Left lobe of liver (tissue), 2 donors: ENCODE results near the gene HOXA3. TPM values are rescaled to one million over a fixed set of nuclear protein-coding genes. Genes with fewer than 3 reads are reported as not detected.

Experiments used
- ATAC-seq: fragments of 200-7000 bp; cut with Tn5 transposase; one replicate; pipeline ENCODE4 v1.9.1; 2020; ENCODE audit warnings: mild to moderate bottlenecking, moderate library complexity
- DNase-seq: peaks from one replicate; pipeline ENCODE4 v3.0.0-alpha.2; 2020; ENCODE audit warnings: low spot score
- total RNA-seq: library from RNA; stranded (reverse); gene quantifications from one replicate; pipeline ENCODE4 v1.2.1, GENCODE V29; 2021
- donor health status: DM: no; HTN: no; CAD: no; lungs with moderate emphysema.
- donor health status: DM: no; HTN: yes; CAD: no.

HOXA3 gene
- total RNA-seq, 1 donor from 2014 or later: 0.30 TPM

DNA sequence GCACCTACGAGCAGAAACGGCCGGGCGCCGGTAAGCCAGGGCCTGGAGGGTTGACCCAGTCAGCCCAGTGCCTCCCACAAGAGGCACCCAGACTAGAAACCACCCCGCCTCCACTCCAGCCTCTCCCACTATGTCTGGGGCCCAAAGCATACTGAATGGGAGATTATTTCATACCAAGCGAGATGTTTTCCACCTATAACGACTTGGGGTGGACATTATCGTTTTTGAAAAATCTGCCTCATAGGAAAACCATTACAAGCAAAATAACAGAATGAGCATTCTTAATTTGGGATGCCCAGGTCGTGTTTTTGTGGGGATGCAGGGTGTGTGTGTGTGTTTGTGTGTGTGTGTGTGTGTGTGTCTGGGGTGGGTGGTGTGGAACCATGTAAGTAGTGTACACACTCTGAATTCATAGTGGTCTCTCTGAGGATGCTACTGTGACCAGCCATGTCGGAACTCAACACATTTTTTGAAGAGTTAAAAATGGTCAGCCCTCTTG lies 6.4 kb downstream of the HOXA3 start:
- DNase-seq (no peak), ATAC-seq (no peak)

DNA sequence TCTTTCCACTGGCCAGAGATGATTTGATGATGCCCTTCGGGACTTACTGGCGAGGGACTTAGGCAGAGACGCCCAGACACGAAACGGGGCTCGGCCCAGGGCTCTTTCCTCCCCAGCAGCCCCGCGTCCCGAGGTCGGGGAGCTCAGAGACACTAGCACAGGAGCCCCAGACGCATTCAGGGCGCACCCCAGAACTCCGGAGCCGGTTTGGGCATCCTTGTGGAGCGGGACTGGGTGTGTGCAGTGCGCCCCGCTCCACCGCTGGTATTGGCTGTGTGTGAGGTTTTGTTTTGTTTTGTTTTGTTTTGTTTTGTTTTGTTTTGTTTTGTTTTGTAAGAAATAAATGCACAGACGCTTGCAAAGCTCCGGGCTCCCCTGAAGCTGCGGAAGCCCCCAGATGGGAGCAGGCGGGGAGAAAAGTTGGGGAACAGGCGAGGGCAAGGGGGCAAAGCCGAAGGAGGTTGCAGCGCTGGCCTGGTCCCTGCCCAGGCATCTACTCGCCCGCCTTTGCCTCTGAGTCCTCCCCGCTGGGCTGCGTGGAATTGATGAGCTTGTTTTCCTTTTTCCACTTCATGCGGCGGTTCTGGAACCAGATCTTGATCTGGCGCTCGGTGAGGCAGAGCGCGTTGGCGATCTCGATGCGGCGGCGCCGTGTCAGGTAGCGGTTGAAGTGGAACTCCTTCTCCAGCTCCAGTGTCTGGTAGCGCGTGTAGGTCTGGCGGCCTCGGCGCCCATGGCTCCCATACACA lies 7.0 kb downstream of the HOXA3 start:
- no peak for ATAC-seq
- DNase-seq: peak; percentile 32

DNA sequence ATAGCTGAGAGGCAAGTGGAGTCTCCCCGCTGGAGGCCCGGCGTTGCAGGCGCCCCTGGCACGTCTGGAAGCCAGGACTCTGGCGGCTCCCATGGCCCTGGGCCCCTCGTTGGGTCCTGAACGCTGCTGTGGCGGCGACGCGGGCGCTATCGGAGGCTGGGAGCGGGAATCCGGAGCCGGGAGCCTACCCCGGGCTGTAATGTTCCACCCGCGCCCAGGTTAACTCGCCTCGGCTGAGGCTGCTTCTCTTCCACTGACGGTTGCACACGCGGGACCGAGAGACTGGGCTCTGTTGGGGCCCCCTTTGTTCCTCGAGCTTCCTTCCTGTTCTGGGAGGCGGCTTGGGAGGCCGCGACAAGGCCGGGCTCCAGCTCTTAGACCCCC lies 7.6 kb downstream of the HOXA3 start:
- no peak for ATAC-seq
- DNase-seq: peak; percentile 38

DNA sequence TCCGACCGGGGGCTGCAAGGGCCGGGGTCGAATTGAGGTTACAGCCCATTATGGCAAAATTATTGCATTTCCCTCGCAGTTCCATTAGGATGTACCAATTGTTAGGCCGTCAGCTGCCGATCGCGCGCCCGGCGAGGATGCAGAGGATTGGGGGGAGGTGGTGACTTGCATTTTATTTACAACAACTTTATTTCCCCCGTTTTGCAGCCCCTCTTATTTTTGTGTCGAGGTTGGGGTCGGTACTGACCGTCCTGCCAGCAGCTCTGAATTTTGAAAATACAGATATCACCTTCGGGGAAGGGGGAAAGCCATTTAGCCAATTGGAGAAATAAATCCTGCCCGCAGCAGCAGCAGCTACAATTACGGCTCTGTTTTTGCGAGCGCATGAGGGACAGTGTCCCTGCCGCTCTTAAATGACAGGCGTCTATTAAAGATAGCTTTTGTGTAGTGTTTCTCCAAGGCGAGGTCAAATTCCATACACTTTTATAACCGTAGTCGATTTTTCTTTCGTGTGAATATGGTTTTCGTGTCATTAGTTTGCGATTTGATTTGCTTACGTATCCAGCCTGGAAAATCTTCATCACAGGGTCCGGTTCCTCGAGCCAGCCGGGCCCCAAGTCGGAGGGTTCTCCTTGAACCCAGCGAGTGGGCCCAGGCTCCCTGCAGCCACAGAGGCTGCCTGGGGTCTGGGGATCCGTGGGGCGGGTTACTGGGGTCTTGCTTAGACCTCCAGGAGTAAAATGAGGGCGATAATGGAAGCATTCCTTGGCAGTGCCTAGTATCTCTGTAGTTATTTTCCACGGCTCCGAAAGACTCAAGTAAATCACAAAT lies 8.2 kb downstream of the HOXA3 start:
- peak; percentile 6 for DNase-seq
- no peak for ATAC-seq

DNA sequence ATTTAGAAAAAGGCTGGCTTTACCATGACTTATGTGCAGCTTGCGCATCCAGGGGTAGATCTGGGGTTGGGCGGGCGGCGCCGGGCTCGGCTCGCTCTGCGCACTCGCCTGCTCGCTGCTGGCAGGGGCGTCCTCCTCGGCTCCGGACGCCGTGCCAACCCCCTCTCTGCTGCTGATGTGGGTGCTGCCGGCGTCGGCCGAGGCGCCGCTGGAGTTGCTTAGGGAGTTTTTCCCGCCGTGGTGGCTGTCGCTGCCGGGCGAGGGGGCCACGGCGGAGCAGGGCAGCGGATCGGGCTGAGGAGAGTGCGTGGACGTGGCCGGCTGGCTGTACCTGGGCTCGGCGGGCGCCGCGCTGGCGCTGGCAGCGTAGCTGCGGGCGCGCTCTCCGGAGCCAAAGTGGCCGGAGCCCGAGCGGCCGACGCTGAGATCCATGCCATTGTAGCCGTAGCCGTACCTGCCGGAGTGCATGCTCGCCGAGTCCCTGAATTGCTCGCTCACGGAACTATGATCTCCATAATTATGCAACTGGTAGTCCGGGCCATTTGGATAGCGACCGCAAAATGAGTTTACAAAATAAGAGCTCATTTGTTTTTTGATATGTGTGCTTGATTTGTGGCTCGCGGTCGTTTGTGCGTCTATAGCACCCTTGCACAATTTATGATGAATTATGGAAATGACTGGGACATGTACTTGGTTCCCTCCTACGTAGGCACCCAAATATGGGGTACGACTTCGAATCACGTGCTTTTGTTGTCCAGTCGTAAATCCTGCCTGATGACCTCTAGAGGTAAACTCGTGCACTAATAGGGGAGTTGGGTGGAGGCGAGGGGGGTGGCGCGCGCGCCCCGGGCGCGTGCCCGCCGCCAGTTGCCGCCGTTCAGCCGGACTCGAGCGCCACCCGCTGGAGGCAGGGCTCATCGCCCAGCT lies 9.1 kb downstream of the HOXA3 start, which contains the start of gene HOXA5:
HOXA5 (minus strand) TSS at position 659 of the 927 bp plus-strand sequence; CDS start at position 585, 74 bp downstream.
- peak; percentile 47 for DNase-seq
- peak; percentile 67 for ATAC-seq

DNA sequence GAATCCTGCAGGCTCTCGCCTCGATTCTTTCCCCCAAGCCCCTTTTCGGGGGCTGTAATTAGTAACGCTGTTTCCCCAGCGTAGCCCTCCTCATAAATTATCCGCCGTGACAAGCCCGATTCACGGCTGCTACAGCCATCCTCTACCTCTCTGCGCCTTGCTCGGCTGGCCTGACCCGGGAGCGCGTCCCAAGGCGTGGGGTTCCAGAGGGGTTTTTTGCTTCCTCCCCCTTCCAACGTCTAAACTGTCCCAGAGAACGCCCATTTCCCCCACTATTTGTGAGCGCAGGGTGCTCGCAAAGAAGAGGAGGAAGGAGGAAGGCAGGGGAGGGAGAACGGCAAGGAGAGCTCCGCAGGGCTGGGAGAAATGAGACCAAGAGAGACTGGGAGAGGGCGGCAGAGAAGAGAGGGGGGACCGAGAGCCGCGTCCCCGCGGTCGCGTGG lies 9.8 kb downstream of the HOXA3 start:
- ATAC-seq: no peak
- peak; percentile 40 for DNase-seq

DNA sequence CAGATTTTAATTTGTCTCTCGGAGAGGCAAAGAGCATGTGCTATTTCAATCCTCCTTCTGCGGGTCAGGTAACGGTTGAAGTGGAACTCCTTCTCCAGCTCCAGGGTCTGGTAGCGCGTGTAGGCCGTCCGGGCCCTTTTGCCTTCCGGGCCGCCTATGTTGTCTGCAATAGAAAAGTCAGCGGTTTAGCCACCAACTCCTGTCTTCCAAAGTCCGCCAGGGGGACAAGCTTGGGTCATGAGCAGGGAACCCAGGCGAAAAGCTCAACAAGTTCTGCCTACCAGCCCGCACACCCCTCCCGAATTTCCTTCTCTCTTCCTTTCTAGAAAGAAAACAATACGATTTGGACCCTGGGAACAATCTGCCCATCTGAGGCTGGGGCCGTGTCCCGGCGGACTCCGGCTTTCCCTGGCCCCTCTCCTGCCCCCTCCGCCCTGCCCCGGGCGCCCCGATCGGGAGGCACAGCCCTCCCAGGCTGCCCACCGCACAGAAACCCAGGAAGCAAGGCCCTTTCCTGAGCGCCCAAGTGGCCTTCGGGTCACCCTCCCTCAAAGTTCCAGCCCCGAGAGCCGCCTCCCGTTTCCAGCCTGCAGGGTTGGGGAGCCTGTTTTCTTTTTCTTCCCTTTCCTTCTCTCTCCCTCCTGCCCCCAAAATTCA lies 10.3 kb downstream of the HOXA3 start:
- DNase-seq (peak; percentile 39), ATAC-seq (peak; percentile 23)

DNA sequence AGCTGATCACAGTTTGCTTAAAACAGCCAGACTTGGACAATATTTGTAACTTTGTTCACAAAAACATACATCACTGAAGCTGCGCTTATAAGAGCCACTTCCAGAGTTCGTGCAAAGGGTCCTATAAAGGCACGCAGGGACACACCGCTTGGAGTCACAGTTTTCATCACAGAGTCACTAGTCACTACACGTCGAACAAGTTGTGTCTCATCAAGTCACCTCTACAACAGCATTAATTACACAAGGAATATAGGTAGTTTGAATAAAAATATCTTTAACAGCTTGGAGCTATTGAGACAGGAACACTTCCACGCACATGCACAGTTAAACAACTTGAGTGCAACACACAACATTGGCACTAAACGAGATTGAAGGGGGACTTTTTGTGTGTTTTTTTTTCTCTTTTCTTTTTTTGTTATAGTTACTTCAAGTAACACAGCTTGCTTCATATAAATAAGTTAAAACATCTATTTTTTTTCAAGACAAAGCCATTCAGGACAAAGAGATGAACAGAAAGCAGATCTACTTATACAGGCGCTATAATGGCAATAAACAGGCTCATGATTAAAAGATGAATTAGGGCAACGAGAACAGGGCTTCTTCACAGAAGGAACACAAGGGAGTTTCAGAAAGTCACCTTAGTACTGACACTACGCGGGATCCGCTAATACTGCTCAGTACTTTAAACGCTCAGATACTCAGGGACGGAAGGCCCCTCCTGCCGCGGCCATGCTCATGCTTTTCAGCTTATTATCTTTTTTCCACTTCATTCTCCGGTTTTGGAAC lies 11.1 kb downstream of the HOXA3 start:
- no peak for ATAC-seq

DNA sequence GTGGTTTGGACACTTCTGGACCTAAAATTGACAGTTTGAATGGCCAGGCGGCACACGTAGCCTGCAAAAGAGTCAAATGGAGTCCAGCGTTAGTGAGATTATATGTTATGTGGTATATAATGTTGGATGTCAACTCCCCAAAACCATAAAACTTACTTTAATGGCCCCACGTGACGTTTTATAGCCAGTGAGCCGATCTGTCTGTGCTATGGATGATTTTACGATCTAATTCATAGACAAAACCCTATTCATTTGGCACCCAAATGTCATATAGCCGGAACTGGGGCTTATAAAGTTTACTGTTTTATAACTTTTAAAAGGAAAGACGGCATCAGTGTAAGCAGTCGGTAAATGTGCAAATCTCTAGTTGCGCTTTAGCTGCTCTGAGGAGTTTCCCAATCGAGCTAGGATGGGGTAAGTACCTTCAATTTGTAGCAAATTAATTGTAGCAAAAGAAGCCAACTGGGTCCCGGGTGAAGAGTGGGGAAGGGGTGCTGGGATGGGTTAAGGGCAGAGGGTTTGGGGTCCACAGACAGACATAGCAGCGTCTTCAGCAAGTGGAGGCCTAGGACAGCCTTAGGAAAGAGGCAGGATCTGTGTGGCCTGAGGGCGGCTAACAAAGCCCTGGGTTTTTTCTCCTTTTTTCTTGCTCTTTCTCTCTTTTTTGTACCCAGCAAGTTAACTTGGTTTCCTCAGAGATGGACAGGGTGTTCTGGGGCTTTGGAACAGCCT lies 12.1 kb downstream of the HOXA3 start:
- DNase-seq (no peak), ATAC-seq (no peak)

More for the DNA sequence above, 11.1 kb downstream of the HOXA3 start:
- no peak for DNase-seq

DNA sequence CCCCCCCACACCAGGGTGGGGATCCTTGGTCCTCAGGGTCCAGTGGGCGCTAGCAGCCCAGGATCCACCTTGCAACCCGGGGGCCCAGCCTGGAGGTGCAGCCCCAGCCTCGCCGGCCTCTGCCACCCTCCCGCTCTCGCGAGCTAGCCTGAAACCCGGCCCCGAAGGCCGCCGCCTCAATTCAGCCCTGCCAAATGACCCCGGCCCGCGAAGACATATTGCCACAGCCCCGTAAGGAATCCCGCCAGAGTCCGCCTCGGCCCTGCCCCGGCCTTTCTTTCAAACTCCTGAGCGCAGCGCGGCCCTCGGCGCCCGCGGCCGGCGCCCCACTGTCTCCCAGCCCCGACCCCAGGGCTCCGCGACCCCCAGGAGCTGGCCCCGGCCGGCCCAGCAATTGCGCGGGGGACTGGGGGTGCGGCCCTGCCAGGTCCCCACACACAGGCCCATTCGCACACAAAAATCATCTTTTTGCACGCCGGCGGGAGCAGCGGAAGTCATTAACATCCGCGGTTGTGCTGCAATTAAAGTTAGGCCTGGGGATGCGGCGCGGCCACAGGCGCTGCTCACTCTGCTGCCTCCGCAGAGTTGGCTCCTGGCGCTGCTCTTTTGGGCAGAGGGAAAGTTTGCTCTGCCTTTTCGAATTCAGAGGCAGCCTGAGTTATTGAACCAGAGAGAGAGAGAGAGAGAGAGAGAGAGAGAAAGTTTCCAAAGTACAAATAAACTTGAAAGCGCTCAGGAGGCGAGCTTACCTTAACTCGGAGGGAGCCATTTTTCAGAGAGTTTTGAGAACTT lies 12.9 kb downstream of the HOXA3 start:
- DNase-seq (peak; percentile 40), ATAC-seq (no peak)

DNA sequence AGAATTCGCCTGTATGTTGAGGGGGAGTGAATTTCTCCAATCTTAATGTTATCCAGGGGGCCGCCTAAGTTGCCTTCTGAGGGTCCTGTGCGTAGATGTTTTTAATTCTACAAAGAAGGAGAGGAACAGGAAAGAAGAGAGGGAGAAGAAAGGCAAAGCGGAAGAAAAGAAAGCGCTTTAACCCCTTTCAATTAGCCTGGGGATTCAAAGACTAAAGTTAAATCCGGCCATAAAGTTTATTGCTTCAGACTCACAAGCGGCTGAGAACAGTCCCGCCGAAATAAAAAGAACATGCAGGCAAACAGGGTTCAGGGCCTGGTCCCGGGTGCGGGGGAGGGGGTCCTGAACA lies 13.4 kb downstream of the HOXA3 start:
- DNase-seq (no peak), ATAC-seq (no peak)

DNA sequence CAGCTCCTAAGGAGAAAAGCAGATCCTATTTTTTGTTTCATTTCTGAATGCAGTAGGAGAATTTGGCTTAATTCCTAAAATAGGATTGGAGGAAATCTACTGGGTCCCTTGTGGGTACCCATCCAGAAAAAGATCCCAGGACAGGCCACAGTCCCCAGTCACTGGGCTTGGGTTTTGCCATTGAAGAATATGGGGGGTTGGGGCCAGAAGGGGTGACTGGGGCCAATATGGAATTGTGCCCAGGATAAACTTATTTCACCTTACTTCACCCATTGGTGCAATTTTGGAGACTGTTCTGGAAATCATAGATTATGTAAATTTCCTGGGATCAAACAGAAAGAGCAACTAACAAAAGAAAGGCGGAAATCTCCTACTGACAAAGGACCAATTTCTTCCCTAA lies 13.9 kb downstream of the HOXA3 start:
- DNase-seq (peak; percentile 14), ATAC-seq (no peak)

DNA sequence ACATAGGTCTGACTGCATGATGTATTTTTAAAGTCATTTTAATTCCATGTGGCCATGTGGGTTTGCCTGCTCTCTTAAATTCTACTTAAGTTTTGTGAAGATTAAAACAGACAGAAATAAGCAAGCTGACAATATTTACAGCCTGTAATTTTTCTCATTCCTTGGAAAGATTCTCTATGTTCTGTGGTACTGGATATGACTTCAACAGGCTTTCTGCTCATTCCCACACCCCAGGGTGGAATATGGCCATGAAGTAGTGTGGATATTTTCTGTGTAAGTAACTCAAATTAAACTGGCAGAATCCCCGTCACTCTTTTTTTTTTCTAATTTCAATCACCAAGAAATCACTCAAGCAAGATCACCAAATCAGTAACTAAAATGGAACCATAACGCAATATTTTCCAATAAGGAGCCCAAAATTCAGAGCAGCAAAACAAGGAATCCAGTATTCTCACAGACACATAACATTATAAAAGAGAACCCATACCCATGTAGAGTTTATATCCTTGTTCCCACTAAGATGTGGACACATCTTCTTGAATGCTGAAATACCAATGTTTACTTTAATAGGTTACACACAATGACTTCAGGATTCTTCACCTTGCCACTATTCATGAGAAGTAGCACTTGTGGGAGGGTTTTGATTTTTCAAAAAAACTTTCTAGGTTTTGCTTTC lies 14.6 kb downstream of the HOXA3 start:
- DNase-seq (no peak), ATAC-seq (no peak)

DNA sequence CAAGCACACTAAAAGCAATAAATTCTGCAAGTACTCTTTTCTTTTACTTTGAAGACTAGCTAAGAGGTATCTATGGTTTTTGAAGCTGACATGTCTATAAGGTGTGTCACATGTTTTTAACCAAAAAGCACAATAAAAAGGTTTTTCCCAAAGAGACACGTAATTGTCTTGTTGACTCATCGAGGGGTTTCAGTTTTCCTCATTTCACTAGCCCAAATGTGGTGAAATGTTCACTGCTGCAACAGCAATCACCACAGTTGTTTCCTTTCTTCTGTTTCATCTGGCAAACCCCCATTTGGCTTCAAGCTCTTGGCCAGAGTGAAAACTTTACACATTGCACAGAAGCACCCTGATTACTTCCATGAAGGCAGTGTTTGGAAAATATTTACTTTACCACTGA lies 18.0 kb downstream of the HOXA3 start:
- ATAC-seq (no peak), DNase-seq (no peak)

DNA sequence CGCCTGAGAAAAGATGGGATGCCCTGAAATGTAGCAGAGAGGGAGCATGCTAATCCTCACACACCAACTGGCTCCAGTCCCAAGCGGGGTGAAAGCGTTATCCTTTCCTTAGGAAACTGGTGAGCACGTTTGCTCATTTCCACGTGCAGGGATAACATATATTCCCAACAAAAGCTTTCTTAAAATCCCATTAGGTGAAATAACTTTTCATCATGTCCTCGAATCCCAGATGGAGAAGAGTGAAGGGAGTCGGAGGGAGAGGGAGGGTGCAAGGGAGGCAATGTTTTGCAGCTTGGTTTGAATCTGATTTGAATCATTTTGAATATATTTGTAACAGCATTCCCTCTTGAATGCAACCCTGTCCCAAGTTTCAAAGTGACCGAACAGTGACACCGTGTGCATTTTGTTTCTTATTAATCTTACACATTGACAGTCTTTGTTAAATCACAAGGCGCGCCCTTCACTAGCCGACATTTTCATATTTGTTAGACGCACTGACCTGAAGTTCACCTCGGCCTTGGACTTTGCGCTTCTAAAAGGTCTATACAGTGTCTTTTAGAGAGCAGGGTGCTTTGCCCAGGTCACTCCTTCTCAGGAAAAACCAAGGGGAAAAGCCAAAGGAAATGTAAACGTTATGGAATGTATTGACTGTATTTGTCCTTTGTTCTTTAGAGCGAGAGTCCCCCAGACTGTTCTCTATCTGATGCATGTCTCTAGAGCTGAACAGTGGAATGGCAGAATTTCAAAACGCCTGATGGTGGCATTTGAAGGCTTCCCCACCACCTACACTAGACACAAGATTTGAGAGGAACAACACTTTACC lies 18.8 kb downstream of the HOXA3 start:
- DNase-seq (peak; percentile 21), ATAC-seq (no peak)

DNA sequence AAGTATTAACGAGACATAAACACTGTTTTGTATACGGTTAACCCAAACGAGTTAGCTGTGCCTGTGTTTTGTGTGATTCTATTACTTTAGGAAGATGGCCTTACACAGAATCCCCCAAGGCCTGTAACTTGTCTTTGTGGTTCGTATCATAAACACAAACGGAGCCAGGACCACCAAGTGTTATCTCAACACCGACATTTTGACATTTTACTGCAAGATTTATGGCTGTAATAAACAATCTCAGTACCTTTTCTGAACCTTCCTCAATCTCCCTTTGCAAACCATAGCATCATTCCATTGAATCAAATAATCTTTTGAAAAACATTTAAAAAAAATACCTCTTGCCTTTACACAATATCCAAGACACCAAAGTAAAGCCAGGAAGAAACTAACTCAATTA lies 19.4 kb downstream of the HOXA3 start:
- ATAC-seq: no peak
- no peak for DNase-seq

DNA sequence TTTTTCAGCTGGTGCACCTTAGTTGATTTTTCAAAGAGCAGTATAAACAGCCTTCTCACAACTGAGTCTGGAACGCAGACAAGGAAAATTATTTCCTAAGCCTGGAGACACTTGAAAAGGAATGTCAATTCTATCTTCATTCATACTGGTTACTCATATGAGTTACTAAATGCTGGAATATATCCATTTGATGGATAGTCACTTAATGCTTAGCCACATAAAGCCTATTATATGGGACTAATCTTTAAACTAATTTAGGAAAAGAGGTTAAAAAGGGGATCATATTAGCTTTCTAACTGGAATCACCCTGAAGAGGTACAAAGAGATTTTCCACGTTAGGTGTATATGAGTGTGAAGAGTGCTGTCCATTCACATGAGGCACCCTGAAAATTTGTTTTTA lies 20.2 kb downstream of the HOXA3 start:
- no peak for DNase-seq
- ATAC-seq: no peak
